GM23248 (cell line): ENCODE data around the gene MAML2.

ENCODE experiments used
- EZH2 ChIP-seq: fragments of 200-600 bp; sonication (generic); IDR thresholded peaks from 2 replicates; pipeline ENCODE4 v1.6.1; 2018; ENCODE audit warnings: antibody characterized with exemption, mild to moderate bottlenecking; ENCODE audit not compliant: insufficient read depth, poor library complexity, severe bottlenecking
- EZH2phosphoT487 ChIP-seq: fragments of 200-600 bp; sonication (generic); IDR thresholded peaks from 2 replicates; pipeline ENCODE4 v1.6.1; 2018; ENCODE audit warnings: antibody characterized with exemption, moderate library complexity, mild to moderate bottlenecking, low read depth; ENCODE audit not compliant: insufficient read depth

- no peak for TF ChIP-seq EZH2
- TF ChIP-seq EZH2phosphoT487, result no peak
These were observed 281.3 kb downstream of the MAML2 start for GRCh38 chr11:96061730-96062129.
